GM12878 (cell line): ENCODE results near the gene CIP2A.

Experiments
- BACH1 ChIP-seq: fragments of 450-650 bp; IDR thresholded peaks from 2 replicates; pipeline ENCODE4 v1.6.1; 2017; ENCODE audit warnings: mild to moderate bottlenecking, borderline replicate concordance
- CREB1 ChIP-seq: IDR thresholded peaks from 2 replicates; pipeline ENCODE4 v1.6.1; 2012; ENCODE audit warnings: low read depth, mild to moderate bottlenecking, inconsistent platforms
- EZH2 ChIP-seq: IDR thresholded peaks from 2 replicates; pipeline ENCODE4 v1.6.1; 2012; ENCODE audit warnings: low read depth, mild to moderate bottlenecking, control low read depth, inconsistent platforms, low read length, borderline replicate concordance; ENCODE audit not compliant: control insufficient read depth
- LARP7 ChIP-seq: fragments of 450-650 bp; IDR thresholded peaks from 2 replicates; pipeline ENCODE4 v1.6.1; 2017; ENCODE audit warnings: mild to moderate bottlenecking
- POLR2A ChIP-seq: IDR thresholded peaks from 2 replicates; pipeline ENCODE4 v1.6.1; 2011; ENCODE audit warnings: low read depth, mild to moderate bottlenecking, low read length
- SMC3 ChIP-seq: IDR thresholded peaks from 2 replicates; pipeline ENCODE4 v1.6.1; 2011; ENCODE audit warnings: low read length, improper control_type of control experiment, borderline replicate concordance
- ZNF24 ChIP-seq: fragments of 450-650 bp; IDR thresholded peaks from 2 replicates; pipeline ENCODE4 v1.6.1; 2017; ENCODE audit warnings: antibody characterized with exemption, mild to moderate bottlenecking
- TF ChIP-seq, protein P1 (sequence below): fragments of 450-650 bp; formaldehyde crosslinking; IDR thresholded peaks from 2 replicates; pipeline ENCODE4 v1.5.0; 2022; ENCODE audit warnings: mild to moderate bottlenecking, missing genetic modification characterization

DNA sequence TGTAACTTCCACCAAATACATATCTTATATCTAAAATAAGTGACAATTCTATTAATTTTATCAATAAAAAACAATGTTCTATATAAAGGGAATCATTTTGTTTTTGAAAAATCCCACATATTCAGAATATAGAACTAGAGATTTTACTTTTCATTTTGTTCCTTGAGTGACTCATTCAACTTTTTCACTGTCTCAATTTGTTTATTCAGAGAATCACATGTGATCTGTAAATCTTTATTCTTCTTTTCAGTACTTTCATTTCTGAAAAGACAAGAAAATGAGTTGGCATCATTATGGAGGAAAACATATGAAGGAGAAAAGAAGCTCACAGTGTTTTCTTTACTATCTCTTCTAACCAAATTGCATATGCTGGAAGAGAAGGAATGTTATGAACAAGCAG, 35.0 kb downstream of the CIP2A start:
- no peak for TF ChIP-seq EZH2
- TF ChIP-seq CREB1: no peak
- no peak for TF ChIP-seq ZNF24
- TF ChIP-seq SMC3: no peak
- TF ChIP-seq BACH1: no peak
- no peak for TF ChIP-seq POLR2A
- TF ChIP-seq LARP7: no peak
- TF ChIP-seq, protein P1, sequence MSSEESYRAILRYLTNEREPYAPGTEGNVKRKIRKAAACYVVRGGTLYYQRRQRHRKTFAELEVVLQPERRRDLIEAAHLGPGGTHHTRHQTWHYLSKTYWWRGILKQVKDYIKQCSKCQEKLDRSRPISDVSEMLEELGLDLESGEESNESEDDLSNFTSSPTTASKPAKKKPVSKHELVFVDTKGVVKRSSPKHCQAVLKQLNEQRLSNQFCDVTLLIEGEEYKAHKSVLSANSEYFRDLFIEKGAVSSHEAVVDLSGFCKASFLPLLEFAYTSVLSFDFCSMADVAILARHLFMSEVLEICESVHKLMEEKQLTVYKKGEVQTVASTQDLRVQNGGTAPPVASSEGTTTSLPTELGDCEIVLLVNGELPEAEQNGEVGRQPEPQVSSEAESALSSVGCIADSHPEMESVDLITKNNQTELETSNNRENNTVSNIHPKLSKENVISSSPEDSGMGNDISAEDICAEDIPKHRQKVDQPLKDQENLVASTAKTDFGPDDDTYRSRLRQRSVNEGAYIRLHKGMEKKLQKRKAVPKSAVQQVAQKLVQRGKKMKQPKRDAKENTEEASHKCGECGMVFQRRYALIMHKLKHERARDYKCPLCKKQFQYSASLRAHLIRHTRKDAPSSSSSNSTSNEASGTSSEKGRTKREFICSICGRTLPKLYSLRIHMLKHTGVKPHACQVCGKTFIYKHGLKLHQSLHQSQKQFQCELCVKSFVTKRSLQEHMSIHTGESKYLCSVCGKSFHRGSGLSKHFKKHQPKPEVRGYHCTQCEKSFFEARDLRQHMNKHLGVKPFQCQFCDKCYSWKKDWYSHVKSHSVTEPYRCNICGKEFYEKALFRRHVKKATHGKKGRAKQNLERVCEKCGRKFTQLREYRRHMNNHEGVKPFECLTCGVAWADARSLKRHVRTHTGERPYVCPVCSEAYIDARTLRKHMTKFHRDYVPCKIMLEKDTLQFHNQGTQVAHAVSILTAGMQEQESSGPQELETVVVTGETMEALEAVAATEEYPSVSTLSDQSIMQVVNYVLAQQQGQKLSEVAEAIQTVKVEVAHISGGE (CRISPR knock-in tag): no peak
